EH (cell line): ENCODE measurements around the gene TJP3.

Experiments used
- DNase-seq: peaks from one replicate; pipeline ENCODE4 v3.0.0-alpha.2; 2015; ENCODE audit warnings: low read depth

TJP3 gene

DNA sequence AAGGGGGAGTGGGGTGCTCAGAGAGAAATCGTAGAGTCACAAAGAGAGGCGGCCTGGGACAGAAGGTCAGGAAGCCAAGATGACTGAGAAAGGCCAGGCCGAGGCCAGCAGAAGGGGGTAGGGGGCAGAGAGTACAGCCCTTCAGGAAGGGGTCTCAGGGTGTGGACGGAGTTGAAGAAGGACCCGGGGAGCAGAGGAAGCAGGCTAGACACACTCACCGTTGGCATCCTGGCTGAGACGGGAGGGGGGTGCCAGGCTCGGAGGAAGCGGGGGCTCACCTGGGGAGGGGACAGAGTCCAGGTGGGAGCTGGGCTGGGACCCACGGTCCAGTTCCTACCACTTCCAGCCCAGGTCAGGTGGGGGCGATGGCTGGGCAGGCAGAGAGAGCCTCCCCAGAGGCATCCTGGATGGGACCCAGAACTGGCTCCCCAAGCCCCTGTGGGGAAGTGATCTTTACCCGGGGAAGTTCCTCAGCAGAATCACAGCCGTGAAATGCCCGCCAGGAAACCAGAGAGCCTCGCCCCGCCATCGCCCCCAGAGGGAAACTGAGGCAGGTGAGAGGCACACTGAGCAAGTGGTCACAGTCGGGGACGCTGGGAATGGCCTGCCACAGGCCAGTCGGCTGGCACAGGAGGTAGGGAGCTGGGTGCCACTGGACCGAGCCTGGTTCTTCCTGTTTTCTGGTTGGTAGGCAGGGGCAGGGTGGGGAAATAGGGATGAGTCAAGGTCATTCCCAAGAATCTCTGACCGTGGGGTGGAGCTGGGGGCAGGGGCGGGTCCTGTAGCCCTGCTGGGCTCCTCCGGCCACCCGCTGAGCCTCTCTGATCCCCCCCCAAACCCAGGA lies 76.6 kb downstream of the TJP3 start:
- DNase-seq = peak; percentile 9

DNA sequence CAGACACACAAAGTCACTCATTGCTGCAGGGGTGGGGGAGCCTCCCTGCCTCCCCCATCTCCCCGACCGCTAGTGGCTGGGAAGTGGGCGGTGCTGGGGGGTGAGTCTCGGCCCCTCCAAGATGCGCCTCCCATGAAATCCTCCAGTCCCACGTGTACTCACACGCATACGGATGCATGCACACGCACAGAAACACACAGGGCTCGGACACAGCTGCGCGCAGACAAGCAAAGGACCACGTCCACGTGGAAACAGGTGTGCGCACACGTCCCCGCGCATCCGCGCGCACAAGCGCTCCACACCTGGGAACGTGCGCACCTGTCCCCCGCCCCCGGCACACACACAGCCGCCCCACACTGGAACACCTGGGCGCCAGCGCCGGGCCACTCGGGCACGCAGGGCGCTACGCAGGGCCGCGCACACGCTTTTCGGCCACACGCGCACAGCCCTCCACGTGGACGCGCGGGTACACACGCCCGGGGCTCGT lies 77.3 kb downstream of the TJP3 start:
- DNase-seq = no peak

DNA sequence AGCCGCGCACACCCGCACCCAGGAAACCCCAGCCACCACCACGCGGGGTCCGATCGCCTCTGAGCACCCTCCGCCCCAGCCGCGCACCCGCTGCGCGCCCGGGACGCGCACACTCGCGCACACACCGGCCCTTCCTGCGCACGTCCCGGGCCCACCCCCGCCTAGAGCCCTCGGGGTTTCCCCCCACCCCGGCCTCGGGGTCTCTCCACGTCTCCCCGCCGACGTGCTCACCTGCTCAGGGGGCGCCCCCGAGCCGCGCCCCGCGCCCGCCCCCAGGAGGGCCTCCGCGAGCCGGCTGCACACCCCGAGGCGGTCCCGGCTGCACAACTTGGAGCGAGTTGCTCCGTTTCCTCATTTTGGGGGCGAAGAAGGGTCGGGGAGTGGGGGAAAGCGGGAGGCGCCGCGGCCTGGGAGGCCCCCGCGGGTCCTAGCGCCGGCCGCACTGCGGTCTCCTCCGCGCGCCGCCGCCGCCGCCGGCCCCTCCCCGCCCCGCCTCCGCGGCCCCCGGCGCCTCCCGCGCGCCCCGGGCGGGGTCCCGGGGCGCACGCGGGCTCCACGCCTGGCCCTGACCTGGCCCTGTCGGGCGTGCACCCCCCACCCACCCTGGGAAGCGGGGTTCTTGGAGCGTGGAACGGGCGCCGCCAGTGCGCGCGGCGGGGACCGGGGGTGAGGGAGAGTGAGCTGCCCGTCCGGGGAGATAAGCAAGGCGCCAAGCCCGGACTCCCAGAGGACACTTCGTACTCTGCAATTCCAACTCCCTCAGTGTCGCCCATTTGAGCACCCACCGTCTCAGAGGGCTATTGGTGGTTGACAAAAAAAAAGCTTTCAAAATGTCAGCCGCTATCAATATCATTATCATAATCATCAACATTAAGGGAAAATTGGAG lies 78.0 kb downstream of the TJP3 start, which contains the start of gene MATK:
TSS of gene MATK (minus strand) at position 444 of the 887 bp plus-strand sequence. CDS start 1,246 bp downstream, outside the sequence.
- DNase-seq = no peak

DNA sequence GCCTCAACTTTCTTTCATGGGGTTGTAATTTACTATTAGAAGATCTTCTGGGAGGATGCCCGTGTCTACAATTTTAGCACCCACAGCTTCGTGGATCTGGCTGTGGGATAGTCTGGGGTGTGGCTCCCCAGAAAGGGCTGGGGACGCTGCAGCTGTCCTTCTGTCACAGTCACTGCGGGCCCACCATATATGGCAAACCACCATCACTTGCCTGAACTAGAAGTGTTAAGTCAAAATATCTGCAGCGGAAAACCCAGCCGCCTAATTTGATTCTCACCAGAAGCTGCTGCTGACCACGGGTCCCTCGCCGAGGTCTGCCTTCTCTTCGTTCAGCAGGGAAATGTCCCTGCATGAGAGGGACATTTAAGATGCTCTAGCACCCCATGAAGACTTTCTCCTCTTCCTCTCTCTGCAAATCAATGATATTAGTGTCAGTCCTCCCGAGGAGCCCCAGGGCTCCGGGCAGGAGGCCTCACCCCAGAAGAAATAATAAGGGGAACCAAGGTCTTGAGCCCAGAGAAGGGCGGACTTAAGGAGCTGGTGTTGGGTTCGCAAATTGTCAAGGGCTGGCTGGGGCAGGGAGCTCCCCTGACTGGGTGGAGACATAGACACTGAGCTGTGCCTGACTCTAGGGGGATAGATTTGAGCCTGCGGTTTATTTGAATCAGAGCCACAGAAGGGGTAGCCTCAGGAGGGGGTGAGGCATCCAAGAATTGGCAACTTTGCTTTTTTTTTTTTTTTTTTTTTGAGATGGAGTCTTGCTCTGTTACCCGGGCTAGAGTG lies 81.0 kb downstream of the TJP3 start:
- no peak for DNase-seq

DNA sequence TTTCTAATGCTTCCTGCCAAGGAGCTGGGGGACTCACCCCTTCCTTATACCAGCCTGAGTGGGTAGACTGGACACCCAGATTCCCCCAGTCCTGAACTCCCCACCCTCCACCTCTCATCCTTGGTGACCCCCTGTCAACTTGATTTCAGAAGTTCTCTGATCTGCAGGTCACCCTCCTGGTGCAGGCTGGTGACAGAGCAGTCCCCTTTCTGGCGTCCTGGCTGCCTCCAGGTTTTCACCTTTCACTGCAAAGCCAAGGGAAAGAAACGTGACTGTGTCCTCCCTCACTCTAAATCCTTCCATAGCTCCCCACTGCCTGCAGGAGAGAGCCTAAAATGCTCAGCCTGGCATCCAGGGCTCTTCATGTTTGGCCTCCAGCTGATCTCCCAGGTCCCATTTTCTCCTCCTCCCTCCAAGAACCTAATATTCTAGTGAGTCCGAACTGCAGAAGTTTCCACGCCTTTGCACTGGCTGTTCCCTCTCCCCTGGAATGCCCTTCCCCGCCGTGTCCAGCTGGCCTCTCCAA lies 82.1 kb downstream of the TJP3 start:
- DNase-seq = no peak

DNA sequence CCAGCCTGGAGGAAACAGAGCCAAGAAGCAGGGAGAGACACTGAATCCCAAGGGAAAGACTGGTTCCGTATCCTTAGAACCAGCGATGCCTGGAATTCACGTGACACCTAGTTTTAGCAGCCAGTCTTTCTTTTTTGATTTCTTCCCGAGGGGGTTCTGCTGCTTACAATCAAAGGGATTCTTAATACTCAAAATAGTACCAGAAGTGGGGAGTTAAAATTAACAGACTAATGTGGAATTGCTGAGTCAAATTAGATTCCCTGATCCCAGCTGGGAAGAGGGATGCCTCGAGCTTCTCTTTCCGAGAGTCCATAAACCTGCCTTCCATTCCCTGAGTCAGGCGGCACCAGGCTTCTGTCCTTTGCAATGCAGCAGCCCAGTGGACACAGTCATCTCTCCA lies 82.8 kb downstream of the TJP3 start:
- no peak for DNase-seq

DNA sequence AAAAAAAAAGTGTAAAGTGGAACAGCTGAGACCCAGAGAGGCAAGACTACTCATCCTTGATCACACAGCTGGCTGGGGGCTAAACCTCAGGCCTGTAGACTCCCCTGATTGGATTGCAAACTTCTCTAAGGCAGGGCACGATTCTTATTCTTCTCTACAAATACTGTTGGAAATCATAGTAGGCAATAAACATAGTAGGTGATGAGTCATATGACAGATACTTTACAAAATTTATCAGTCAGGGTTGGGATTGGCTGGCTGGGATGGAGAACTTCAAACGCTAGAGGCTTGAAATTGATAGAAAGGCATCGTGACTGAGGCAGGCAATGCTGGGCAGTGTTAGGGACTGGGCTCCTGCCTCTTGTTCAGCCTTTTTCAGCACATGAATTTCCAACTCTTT lies 83.9 kb downstream of the TJP3 start:
- no peak for DNase-seq

DNA sequence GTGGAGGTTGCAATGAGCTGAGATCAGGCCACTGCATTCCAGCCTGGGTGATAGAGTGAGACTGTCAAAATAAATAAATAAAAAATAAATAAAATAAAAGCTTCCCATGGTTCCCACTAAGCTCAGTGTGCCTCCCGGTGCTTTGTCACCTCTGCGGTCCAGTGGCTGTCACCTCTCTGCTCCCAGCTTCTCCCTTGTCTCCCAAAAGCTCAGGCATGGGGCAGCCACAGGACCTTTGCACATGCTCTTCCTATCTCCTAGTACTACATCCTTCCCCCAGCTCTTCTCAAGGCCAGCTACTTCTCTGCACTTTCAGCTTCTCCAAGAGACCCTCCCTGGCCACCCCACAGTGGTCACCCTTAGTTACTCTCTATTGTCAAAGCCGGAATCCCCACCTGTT lies 85.6 kb downstream of the TJP3 start:
- no peak for DNase-seq

DNA sequence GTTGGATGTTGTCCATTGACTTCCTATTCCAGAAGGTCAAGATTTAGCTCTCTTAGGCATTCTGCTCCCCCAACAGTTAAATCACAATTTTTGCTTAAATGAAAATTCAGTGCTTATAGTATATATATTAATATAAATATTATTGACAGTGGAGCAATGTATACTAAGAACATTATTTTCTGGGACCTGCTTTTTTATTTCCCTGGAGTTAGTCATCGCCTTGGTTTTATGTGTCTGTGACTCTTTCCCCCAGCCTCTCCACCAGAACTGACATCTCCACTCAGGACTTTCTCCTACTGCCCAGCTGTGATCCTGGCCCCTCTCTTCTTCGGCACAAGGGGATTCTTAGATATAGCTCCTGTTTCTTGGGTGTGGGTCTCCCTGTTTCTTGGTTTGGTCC lies 88.2 kb downstream of the TJP3 start:
- DNase-seq = no peak

DNA sequence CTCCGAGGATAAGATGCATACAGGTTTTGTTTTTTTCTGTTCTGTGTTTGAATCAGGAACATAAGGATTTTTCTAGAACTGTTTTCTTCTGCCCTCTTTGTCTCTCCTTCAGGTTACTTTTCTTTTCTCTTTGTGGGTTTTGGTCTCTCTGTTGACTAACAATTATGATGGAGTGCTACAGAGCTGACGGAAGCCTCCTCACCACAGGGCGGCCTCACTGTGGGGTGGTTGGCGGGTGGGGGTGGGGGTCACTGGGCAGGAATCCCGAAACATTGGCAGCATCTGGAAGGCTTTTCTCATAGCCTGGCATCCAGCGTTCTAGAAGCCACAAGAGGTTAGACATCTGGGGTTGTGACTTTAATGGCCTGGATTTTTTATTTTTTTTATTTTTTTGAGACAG lies 90.0 kb downstream of the TJP3 start:
- no peak for DNase-seq
